IPS-18a (cell line): ENCODE data around the gene CLUH.
"Not testable (repeated sequence)": the region's sequence is repeated elsewhere in the genome, so short reads cannot be mapped to it uniquely, and the experiment has no call there.

Experiments
- H3K27ac ChIP-seq: one replicate; pipeline ENCODE4 v1.5.1; 2013; ENCODE audit warnings: low read length
- H3K27me3 ChIP-seq: one replicate; pipeline ENCODE4 v1.6.1; 2013; ENCODE audit warnings: mild to moderate bottlenecking, low read length; ENCODE audit not compliant: control insufficient read depth, insufficient read depth
- H3K36me3 ChIP-seq: one replicate; pipeline ENCODE4 v1.6.1; 2013; ENCODE audit warnings: low read depth, low read length; ENCODE audit not compliant: control insufficient read depth
- H3K4me1 ChIP-seq: one replicate; pipeline ENCODE4 v1.6.1; 2013; ENCODE audit warnings: low read depth, low read length; ENCODE audit not compliant: control insufficient read depth
- H3K4me3 ChIP-seq: one replicate; pipeline ENCODE4 v1.5.1; 2013; ENCODE audit warnings: low read length
- H3K9ac ChIP-seq: one replicate; pipeline ENCODE4 v1.6.1; 2013; ENCODE audit warnings: mild to moderate bottlenecking, low read length, moderate library complexity
- H3K9me3 ChIP-seq: one replicate; pipeline ENCODE4 v1.6.1; 2013; ENCODE audit warnings: low read depth, low read length; ENCODE audit not compliant: control insufficient read depth

The CLUH gene

GRCh38 chr17:2660410-2660809 is 51.2 kb downstream of the CLUH start:
- H3K27ac ChIP-seq, H3K4me3 ChIP-seq, H3K27me3 ChIP-seq, H3K36me3 ChIP-seq, H3K4me1 ChIP-seq, H3K9me3 ChIP-seq, H3K9ac ChIP-seq: not testable (repeated sequence)

DNA sequence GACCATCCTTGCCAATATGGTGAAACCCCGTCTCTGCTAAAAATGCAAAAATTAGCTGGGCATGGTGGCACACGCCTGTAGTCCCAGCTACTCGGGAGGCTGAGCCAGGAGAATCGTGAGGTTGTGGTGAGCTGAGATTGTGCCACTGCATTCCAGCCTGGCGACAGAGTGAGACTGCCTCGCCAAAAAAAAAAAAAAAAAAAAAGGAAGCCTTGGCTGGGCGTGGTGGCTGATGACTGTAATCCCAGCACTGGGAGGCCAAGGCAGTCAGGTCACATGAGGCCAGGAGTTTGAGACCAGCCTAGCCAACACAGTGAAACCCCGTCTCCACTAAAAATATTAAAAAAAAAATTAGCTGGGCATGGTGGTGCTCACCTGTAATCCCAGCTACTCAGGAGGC is 52.2 kb downstream of the CLUH start:
- H3K4me1 ChIP-seq, H3K9me3 ChIP-seq, H3K27ac ChIP-seq, H3K27me3 ChIP-seq, H3K36me3 ChIP-seq, H3K9ac ChIP-seq, H3K4me3 ChIP-seq: not testable (repeated sequence)

GRCh38 chr17:2656283-2656682 is 55.3 kb downstream of the CLUH start:
- Histone ChIP-seq H3K9ac (no peak overlapping the region), H3K36me3 (peaks cover 5% of the 10 kb centered on the region), H3K27me3 (no peaks in the 10 kb centered on the region), H3K9me3 (no peaks in the 10 kb centered on the region), H3K4me3 (no peak overlapping the region), H3K4me1 (no peaks in the 10 kb centered on the region), H3K27ac (no peak overlapping the region)

DNA sequence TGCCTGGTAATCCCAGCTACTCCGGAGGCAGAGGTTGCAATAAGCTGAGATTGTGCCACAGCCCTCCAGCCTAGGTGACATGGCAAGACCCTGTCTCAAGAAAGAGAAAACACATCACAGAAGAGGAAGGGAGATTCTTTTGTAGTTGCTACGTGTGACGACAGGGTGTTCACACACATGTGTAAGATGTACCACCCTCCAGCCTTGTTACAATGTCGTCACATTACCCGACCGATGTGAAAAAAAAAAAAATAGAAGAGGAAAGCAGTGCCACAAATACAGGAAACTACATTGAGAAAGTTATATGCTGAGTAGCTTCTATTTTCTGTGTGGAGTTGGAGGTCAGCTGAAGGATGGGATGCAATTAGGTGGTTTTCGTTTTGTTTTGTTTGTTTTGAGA is 56.0 kb downstream of the CLUH start:
- Histone ChIP-seq H3K4me1 (no peaks in the 10 kb centered on the region), H3K27ac (no peak overlapping the region), H3K9ac (no peak overlapping the region), H3K27me3 (no peaks in the 10 kb centered on the region), H3K4me3 (no peak overlapping the region), H3K36me3 (peaks cover 5% of the 10 kb centered on the region), H3K9me3 (no peaks in the 10 kb centered on the region)

DNA sequence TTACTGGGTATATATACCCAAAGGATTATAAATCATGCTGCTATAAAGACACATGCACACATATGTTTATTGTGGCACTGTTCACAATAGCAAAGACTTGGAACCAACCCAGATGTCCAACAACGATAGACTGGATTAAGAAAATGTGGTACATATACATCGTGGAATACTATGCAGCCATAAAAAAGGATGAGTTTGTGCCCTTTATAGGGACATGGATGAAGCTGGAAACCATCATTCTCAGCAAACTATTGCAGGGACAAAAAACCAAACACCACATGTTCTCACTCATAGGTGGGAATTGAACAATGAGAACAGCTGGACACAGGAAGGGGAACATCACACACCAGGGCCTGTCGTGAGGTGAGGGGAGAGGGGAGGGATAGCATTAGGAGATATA is 58.7 kb downstream of the CLUH start:
- H3K27me3 ChIP-seq, H3K36me3 ChIP-seq, H3K9ac ChIP-seq, H3K4me3 ChIP-seq, H3K27ac ChIP-seq, H3K4me1 ChIP-seq, H3K9me3 ChIP-seq: not testable (repeated sequence)

DNA sequence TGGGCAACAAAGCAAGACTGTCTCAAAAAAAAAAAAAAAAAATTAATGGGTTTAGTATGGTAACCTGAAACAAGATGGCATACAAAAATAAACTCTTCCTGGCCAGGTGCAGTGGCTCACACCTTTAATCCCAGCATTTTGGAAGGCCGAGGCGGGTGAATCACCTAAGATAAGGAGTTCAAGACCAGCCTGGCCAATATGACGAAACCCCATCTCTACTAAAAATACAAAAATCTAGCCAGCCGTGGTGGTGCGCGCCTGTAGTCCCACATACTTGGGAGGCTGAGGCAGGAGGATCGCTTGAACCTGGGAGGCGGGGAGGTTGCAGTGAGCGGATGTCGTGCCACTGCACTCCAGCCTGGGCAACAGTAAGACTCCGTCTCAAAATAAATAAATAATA is 62.4 kb downstream of the CLUH start:
- Histone ChIP-seq H3K27ac (no peak overlapping the region), H3K9ac (no peak overlapping the region), H3K9me3 (no peaks in the 10 kb centered on the region), H3K4me3 (no peak overlapping the region), H3K4me1 (no peaks in the 10 kb centered on the region), H3K36me3 (peaks cover 15% of the 10 kb centered on the region), H3K27me3 (no peaks in the 10 kb centered on the region)

- H3K4me1 ChIP-seq, result no peaks in the 10 kb centered on the region
- no peak overlapping the region for H3K4me3 ChIP-seq
- peaks cover 15% of the 10 kb centered on the region for H3K36me3 ChIP-seq
- H3K27ac ChIP-seq, result no peak overlapping the region
- H3K9ac ChIP-seq, result no peak overlapping the region
- no peaks in the 10 kb centered on the region for H3K27me3 ChIP-seq
- no peaks in the 10 kb centered on the region for H3K9me3 ChIP-seq
Observed at GRCh38 chr17:2647957-2648356, 63.6 kb downstream of the CLUH start.

- H3K27ac ChIP-seq, result no peak overlapping the region
Observed at GRCh38 chr17:2644971-2645370, 66.6 kb downstream of the CLUH start.

More at GRCh38 chr17:2644971-2645370, 66.6 kb downstream of the CLUH start:
- no peaks in the 10 kb centered on the region for H3K9me3 ChIP-seq
- H3K4me1 ChIP-seq, result no peaks in the 10 kb centered on the region
- H3K36me3 ChIP-seq, result peaks cover 30% of the 10 kb centered on the region
- H3K27me3 ChIP-seq, result no peaks in the 10 kb centered on the region
- H3K4me3 ChIP-seq, result no peak overlapping the region
- H3K9ac ChIP-seq, result no peak overlapping the region
